Measurements from ENCODE around the gene PIN1.
"Not testable (repeated sequence)": the region's sequence is repeated elsewhere in the genome, so short reads cannot be mapped to it uniquely, and the experiment has no call there.

The PIN1 gene

GRCh38 chr19:9820034-9820433, 15.1 kb upstream of the PIN1 start:
- H3K36me3 ChIP-seq (ENCODE audit: control insufficient read depth, low read depth, low read length); H3K27me3 ChIP-seq (ENCODE audit: control insufficient read depth, insufficient read depth, low read length); H3K4me1 ChIP-seq (ENCODE audit: control insufficient read depth, low read depth, low read length); H3K27ac ChIP-seq (ENCODE audit: low read length); H3K9me3 ChIP-seq (ENCODE audit: control insufficient read depth, low read depth, low read length); H3K9ac ChIP-seq (ENCODE audit: low read length): not testable (repeated sequence)
- H3K4me3 ChIP-seq (ENCODE audit: low read length), result peak overlapping the region; percentile 25

GRCh38 chr19:9823816-9824215, 11.3 kb upstream of the PIN1 start:
- no peak overlapping the region for H3K4me3 ChIP-seq (ENCODE audit: low read length)
- H3K4me1 ChIP-seq (ENCODE audit: control insufficient read depth, low read depth, low read length), result peaks cover 3% of the 10 kb centered on the region
- no peaks in the 10 kb centered on the region for H3K9me3 ChIP-seq (ENCODE audit: control insufficient read depth, low read depth, low read length)
- H3K27ac ChIP-seq (ENCODE audit: low read length), result no peak overlapping the region
- H3K36me3 ChIP-seq (ENCODE audit: control insufficient read depth, low read depth, low read length), result no peaks in the 10 kb centered on the region
- H3K9ac ChIP-seq (ENCODE audit: low read length), result no peak overlapping the region
- H3K27me3 ChIP-seq (ENCODE audit: control insufficient read depth, insufficient read depth, low read length), result no peaks in the 10 kb centered on the region

GRCh38 chr19:9827289-9828238, 7.6 kb upstream of the PIN1 start, which contains the start of gene UBL5:
Gene UBL5 (plus strand): TSS chr19:9827918. CDS start chr19:9828338, 420 bp downstream.
- Histone ChIP-seq H3K27me3 (ENCODE audit: control insufficient read depth, insufficient read depth, low read length) (no peaks in the 10 kb centered on the region), H3K9me3 (ENCODE audit: control insufficient read depth, low read depth, low read length) (no peaks in the 10 kb centered on the region), H3K9ac (ENCODE audit: low read length) (peak within 1 kb of the TSS; percentile 76), H3K4me1 (ENCODE audit: control insufficient read depth, low read depth, low read length) (no peaks in the 10 kb centered on the region), H3K27ac (ENCODE audit: low read length) (peak within 1 kb of the TSS; percentile 49), H3K4me3 (ENCODE audit: low read length) (peak within 1 kb of the TSS; percentile 98), H3K36me3 (ENCODE audit: control insufficient read depth, low read depth, low read length) (peaks cover 8% of the 10 kb centered on the region)

- Histone ChIP-seq H3K36me3 (ENCODE audit: control insufficient read depth, low read depth, low read length) (peaks cover 8% of the 10 kb centered on the region), H3K27me3 (ENCODE audit: control insufficient read depth, insufficient read depth, low read length) (no peaks in the 10 kb centered on the region), H3K9ac (ENCODE audit: low read length) (peak overlapping the region; percentile 76), H3K9me3 (ENCODE audit: control insufficient read depth, low read depth, low read length) (no peaks in the 10 kb centered on the region), H3K4me3 (ENCODE audit: low read length) (peak overlapping the region; percentile 98), H3K27ac (ENCODE audit: low read length) (no peak overlapping the region), H3K4me1 (ENCODE audit: control insufficient read depth, low read depth, low read length) (no peaks in the 10 kb centered on the region)
Observed at GRCh38 chr19:9828551-9829063, 6.5 kb upstream of the PIN1 start.

- Histone ChIP-seq H3K36me3 (ENCODE audit: control insufficient read depth, low read depth, low read length) (peaks cover 13% of the 10 kb centered on the region), H3K4me3 (ENCODE audit: low read length) (peak overlapping the region; percentile 31), H3K27ac (ENCODE audit: low read length) (no peak overlapping the region), H3K9ac (ENCODE audit: low read length) (no peak overlapping the region), H3K4me1 (ENCODE audit: control insufficient read depth, low read depth, low read length) (peaks cover 4% of the 10 kb centered on the region), H3K27me3 (ENCODE audit: control insufficient read depth, insufficient read depth, low read length) (no peaks in the 10 kb centered on the region), H3K9me3 (ENCODE audit: control insufficient read depth, low read depth, low read length) (no peaks in the 10 kb centered on the region)
Observed at GRCh38 chr19:9834307-9834725, 802 bp upstream of the PIN1 start.

- peaks cover 4% of the 10 kb centered on the region for H3K4me1 ChIP-seq (ENCODE audit: control insufficient read depth, low read depth, low read length)
- H3K9me3 ChIP-seq (ENCODE audit: control insufficient read depth, low read depth, low read length), result no peaks in the 10 kb centered on the region
- H3K9ac ChIP-seq (ENCODE audit: low read length), result peak overlapping the region; percentile 46
- no peaks in the 10 kb centered on the region for H3K27me3 ChIP-seq (ENCODE audit: control insufficient read depth, insufficient read depth, low read length)
- H3K27ac ChIP-seq (ENCODE audit: low read length), result no peak overlapping the region
- peaks cover 10% of the 10 kb centered on the region for H3K36me3 ChIP-seq (ENCODE audit: control insufficient read depth, low read depth, low read length)
- peak overlapping the region; percentile 68 for H3K4me3 ChIP-seq (ENCODE audit: low read length)
Observed at GRCh38 chr19:9835507-9835949, 410 bp downstream of the PIN1 start.

- Histone ChIP-seq H3K4me1 (ENCODE audit: control insufficient read depth, low read depth, low read length) (peaks cover 4% of the 10 kb centered on the region), H3K4me3 (ENCODE audit: low read length) (peak overlapping the region; percentile 68), H3K9ac (ENCODE audit: low read length) (peak overlapping the region; percentile 46), H3K9me3 (ENCODE audit: control insufficient read depth, low read depth, low read length) (no peaks in the 10 kb centered on the region), H3K27me3 (ENCODE audit: control insufficient read depth, insufficient read depth, low read length) (no peaks in the 10 kb centered on the region), H3K27ac (ENCODE audit: low read length) (no peak overlapping the region), H3K36me3 (ENCODE audit: control insufficient read depth, low read depth, low read length) (peaks cover 12% of the 10 kb centered on the region)
Observed at GRCh38 chr19:9836021-9836420, 903 bp downstream of the PIN1 start.

- Histone ChIP-seq H3K9ac (ENCODE audit: low read length) (no peak overlapping the region), H3K27me3 (ENCODE audit: control insufficient read depth, insufficient read depth, low read length) (no peaks in the 10 kb centered on the region), H3K36me3 (ENCODE audit: control insufficient read depth, low read depth, low read length) (peaks cover 34% of the 10 kb centered on the region), H3K4me1 (ENCODE audit: control insufficient read depth, low read depth, low read length) (peaks cover 4% of the 10 kb centered on the region), H3K4me3 (ENCODE audit: low read length) (no peak overlapping the region), H3K27ac (ENCODE audit: low read length) (no peak overlapping the region), H3K9me3 (ENCODE audit: control insufficient read depth, low read depth, low read length) (no peaks in the 10 kb centered on the region)
Observed at GRCh38 chr19:9838324-9838723, 3.2 kb downstream of the PIN1 start.

GRCh38 chr19:9839415-9839814, 4.3 kb downstream of the PIN1 start:
- no peaks in the 10 kb centered on the region for H3K9me3 ChIP-seq (ENCODE audit: control insufficient read depth, low read depth, low read length)
- H3K4me3 ChIP-seq (ENCODE audit: low read length), result no peak overlapping the region
- H3K27ac ChIP-seq (ENCODE audit: low read length), result no peak overlapping the region
- H3K27me3 ChIP-seq (ENCODE audit: control insufficient read depth, insufficient read depth, low read length), result no peaks in the 10 kb centered on the region
- H3K36me3 ChIP-seq (ENCODE audit: control insufficient read depth, low read depth, low read length), result peaks cover 41% of the 10 kb centered on the region
- H3K9ac ChIP-seq (ENCODE audit: low read length), result no peak overlapping the region
- peaks cover 4% of the 10 kb centered on the region for H3K4me1 ChIP-seq (ENCODE audit: control insufficient read depth, low read depth, low read length)

- no peaks in the 10 kb centered on the region for H3K4me1 ChIP-seq (ENCODE audit: control insufficient read depth, low read depth, low read length)
- H3K4me3 ChIP-seq (ENCODE audit: low read length), result no peak overlapping the region
- H3K9me3 ChIP-seq (ENCODE audit: control insufficient read depth, low read depth, low read length), result no peaks in the 10 kb centered on the region
- no peak overlapping the region for H3K9ac ChIP-seq (ENCODE audit: low read length)
- no peaks in the 10 kb centered on the region for H3K27me3 ChIP-seq (ENCODE audit: control insufficient read depth, insufficient read depth, low read length)
- peaks cover 48% of the 10 kb centered on the region for H3K36me3 ChIP-seq (ENCODE audit: control insufficient read depth, low read depth, low read length)
- H3K27ac ChIP-seq (ENCODE audit: low read length), result no peak overlapping the region
Observed at GRCh38 chr19:9842834-9843625, 7.9 kb downstream of the PIN1 start.

- not testable (repeated sequence) for H3K4me1 ChIP-seq (ENCODE audit: control insufficient read depth, low read depth, low read length); H3K4me3 ChIP-seq (ENCODE audit: low read length); H3K27me3 ChIP-seq (ENCODE audit: control insufficient read depth, insufficient read depth, low read length); H3K9ac ChIP-seq (ENCODE audit: low read length); H3K9me3 ChIP-seq (ENCODE audit: control insufficient read depth, low read depth, low read length); H3K27ac ChIP-seq (ENCODE audit: low read length)
- H3K36me3 ChIP-seq (ENCODE audit: control insufficient read depth, low read depth, low read length), result peaks cover 44% of the 10 kb centered on the region
Observed at GRCh38 chr19:9843626-9844273, 8.6 kb downstream of the PIN1 start.
